HEK293 (cell line): Measurements from ENCODE around the gene AAR2.

Experiments
- CTCF ChIA-PET: fragments of 350-600 bp; formaldehyde crosslinking; extraction: SDS; loops from one replicate; lab custom pipeline; 2021; ENCODE audit warnings: antibody characterized with exemption; lab: Yijun Ruan, JAX
- POLR2A ChIA-PET: fragments of 300-600 bp; formaldehyde crosslinking; extraction: SDS; loops from one replicate; lab custom pipeline; 2020; ENCODE audit warnings: antibody characterized with exemption, inconsistent platforms; lab: Yijun Ruan, JAX
- H3K27ac ChIP-seq: fragments of 200-500 bp; sonication (Bioruptor generic); 2 replicates; pipeline ENCODE4 v1.5.1; 2014; ENCODE audit warnings: low read depth, low read length, control low read depth, inconsistent platforms; ENCODE audit errors: extremely low read depth
- H3K36me3 ChIP-seq, 2 experiments: fragments of 200-500 bp in 1 of 2; sonication (Bioruptor generic) in 1 of 2; 1 replicate in 1 of 2; 2 replicates in 1 of 2; pipeline ENCODE4 v1.5.1; 2014 to 2017; ENCODE audit warnings: inconsistent platforms in 2 of 2, low read length in 2 of 2; ENCODE audit not compliant: control insufficient read depth in 2 of 2, insufficient read depth in 1 of 2
- H3K4me1 ChIP-seq: fragments of 200-500 bp; sonication (Bioruptor generic); 2 replicates; pipeline ENCODE4 v1.5.1; 2014; ENCODE audit warnings: mild to moderate bottlenecking, low read length, inconsistent platforms; ENCODE audit not compliant: control insufficient read depth, insufficient read depth
- H3K4me3 ChIP-seq: 2 replicates; pipeline ENCODE4 v1.5.1; 2011; ENCODE audit warnings: low read depth, mild to moderate bottlenecking, control low read depth, low read length, moderate library complexity
- H3K9me3 ChIP-seq: fragments of 200-500 bp; sonication (Bioruptor generic); 2 replicates; pipeline ENCODE4 v1.5.1; 2014; ENCODE audit warnings: low read depth, low read length, inconsistent platforms; ENCODE audit not compliant: control insufficient read depth, insufficient read depth
- BCL11A ChIP-seq: fragments of 450-650 bp; formaldehyde crosslinking; IDR thresholded peaks from 2 replicates; pipeline ENCODE4 v1.5.1; 2016; ENCODE audit warnings: low read depth, missing biosample characterization, missing genetic modification characterization
- GLIS2 ChIP-seq: fragments of 450-650 bp; formaldehyde crosslinking; IDR thresholded peaks from 2 replicates; pipeline ENCODE4 v1.5.1; 2016; ENCODE audit warnings: missing biosample characterization, missing genetic modification characterization
- HOXC10 ChIP-seq: sonication (generic); formaldehyde crosslinking; IDR thresholded peaks from 2 replicates; pipeline ENCODE4 v1.8.1; 2023; ENCODE audit warnings: mild to moderate bottlenecking, missing genetic modification reagents
- KLF1 ChIP-seq: fragments of 450-650 bp; formaldehyde crosslinking; IDR thresholded peaks from 2 replicates; pipeline ENCODE4 v1.5.1; 2016; ENCODE audit warnings: missing biosample characterization, missing genetic modification characterization
- KLF7 ChIP-seq: fragments of 450-650 bp; formaldehyde crosslinking; IDR thresholded peaks from 2 replicates; pipeline ENCODE4 v1.5.1; 2016; ENCODE audit warnings: missing biosample characterization, missing genetic modification characterization, borderline replicate concordance
- ZNF112 ChIP-seq: fragments of 450-650 bp; formaldehyde crosslinking; IDR thresholded peaks from 2 replicates; pipeline ENCODE4 v1.5.0; 2017; ENCODE audit warnings: missing biosample characterization, missing genetic modification characterization
- ZNF140 ChIP-seq: fragments of 450-650 bp; formaldehyde crosslinking; IDR thresholded peaks from 2 replicates; pipeline ENCODE4 v1.5.1; 2016; ENCODE audit warnings: missing biosample characterization, missing genetic modification characterization
- ZNF155 ChIP-seq: fragments of 450-650 bp; formaldehyde crosslinking; IDR thresholded peaks from 2 replicates; pipeline ENCODE4 v1.5.1; 2016; ENCODE audit warnings: missing biosample characterization, missing genetic modification characterization
- ZNF157 ChIP-seq: fragments of 450-650 bp; formaldehyde crosslinking; IDR thresholded peaks from 2 replicates; pipeline ENCODE4 v1.5.1; 2016; ENCODE audit warnings: missing biosample characterization, missing genetic modification characterization
- ZNF2 ChIP-seq: fragments of 450-650 bp; formaldehyde crosslinking; IDR thresholded peaks from 2 replicates; pipeline ENCODE4 v1.5.1; 2016; ENCODE audit warnings: missing biosample characterization, missing genetic modification characterization
- ZNF274 ChIP-seq, 2 experiments: fragments of 200-500 bp in 1 of 2; fragments of 450-650 bp in 1 of 2; sonication (Bioruptor generic) in 1 of 2; formaldehyde crosslinking in 1 of 2; IDR thresholded peaks; 2 replicates each; pipeline versions ENCODE4 v1.5.1 to v1.6.1; 2014 to 2016; ENCODE audit warnings: borderline replicate concordance in 1 of 2, inconsistent platforms in 1 of 2, low read length in 1 of 2, missing biosample characterization in 1 of 2, missing genetic modification characterization in 1 of 2
- ZNF302 ChIP-seq: fragments of 450-650 bp; formaldehyde crosslinking; IDR thresholded peaks from 2 replicates; pipeline ENCODE4 v1.5.1; 2016; ENCODE audit warnings: missing biosample characterization, missing genetic modification characterization, low read depth
- ZNF558 ChIP-seq: fragments of 450-650 bp; formaldehyde crosslinking; IDR thresholded peaks from 2 replicates; pipeline ENCODE4 v1.5.1; 2016; ENCODE audit warnings: missing biosample characterization, missing genetic modification characterization
- ZNF560 ChIP-seq: fragments of 450-650 bp; formaldehyde crosslinking; IDR thresholded peaks from 2 replicates; pipeline ENCODE4 v1.5.1; 2017; ENCODE audit warnings: missing biosample characterization, missing genetic modification characterization, borderline replicate concordance
- ZNF596 ChIP-seq: fragments of 450-650 bp; IDR thresholded peaks from 2 replicates; pipeline ENCODE4 v1.5.0; 2018; ENCODE audit warnings: missing biosample characterization, mild to moderate bottlenecking, missing genetic modification characterization, moderate library complexity
- ZNF629 ChIP-seq: fragments of 450-650 bp; formaldehyde crosslinking; IDR thresholded peaks from 2 replicates; pipeline ENCODE4 v1.5.1; 2017; ENCODE audit warnings: missing biosample characterization, missing genetic modification characterization
- ZNF664 ChIP-seq: fragments of 450-650 bp; formaldehyde crosslinking; IDR thresholded peaks from 2 replicates; pipeline ENCODE4 v1.5.1; 2016; ENCODE audit warnings: missing biosample characterization, missing genetic modification characterization
- ZNF677 ChIP-seq: fragments of 450-650 bp; IDR thresholded peaks from 2 replicates; pipeline ENCODE4 v1.5.0; 2018; ENCODE audit warnings: missing biosample characterization, mild to moderate bottlenecking, missing genetic modification characterization, moderate library complexity
- ZNF768 ChIP-seq: fragments of 450-650 bp; formaldehyde crosslinking; IDR thresholded peaks from 2 replicates; pipeline ENCODE4 v1.5.1; 2018; ENCODE audit warnings: missing biosample characterization, mild to moderate bottlenecking, missing genetic modification characterization
- ZNF830 ChIP-seq: fragments of 450-650 bp; IDR thresholded peaks from 2 replicates; pipeline ENCODE4 v1.5.0; 2018; ENCODE audit warnings: missing biosample characterization, missing genetic modification characterization, low read depth, mild to moderate bottlenecking, moderate library complexity
- ZNF837 ChIP-seq: fragments of 450-650 bp; formaldehyde crosslinking; IDR thresholded peaks from 2 replicates; pipeline ENCODE4 v1.5.1; 2016; ENCODE audit warnings: missing biosample characterization, missing genetic modification characterization
- TF ChIP-seq, protein P1 (sequence below): fragments of 450-650 bp; formaldehyde crosslinking; IDR thresholded peaks from 2 replicates; pipeline ENCODE4 v1.5.1; 2016; ENCODE audit warnings: missing biosample characterization, missing genetic modification characterization, low read depth
- TF ChIP-seq, protein P2 (sequence below): fragments of 450-650 bp; formaldehyde crosslinking; IDR thresholded peaks from 2 replicates; pipeline ENCODE4 v1.5.1; 2016; ENCODE audit warnings: missing biosample characterization, missing genetic modification characterization
- TF ChIP-seq, protein P3 (sequence below): fragments of 450-650 bp; formaldehyde crosslinking; IDR thresholded peaks from 2 replicates; pipeline ENCODE4 v1.5.1; 2016; ENCODE audit warnings: missing biosample characterization, missing genetic modification characterization
- TF ChIP-seq, protein P4 (sequence below): fragments of 450-650 bp; formaldehyde crosslinking; IDR thresholded peaks from 2 replicates; pipeline ENCODE4 v1.5.1; 2016; ENCODE audit warnings: missing biosample characterization, missing genetic modification characterization, low read depth
- TF ChIP-seq, protein P5 (sequence below): fragments of 450-650 bp; formaldehyde crosslinking; IDR thresholded peaks from 2 replicates; pipeline ENCODE4 v1.5.1; 2016; ENCODE audit warnings: missing biosample characterization, missing genetic modification characterization

AAR2 gene

DNA sequence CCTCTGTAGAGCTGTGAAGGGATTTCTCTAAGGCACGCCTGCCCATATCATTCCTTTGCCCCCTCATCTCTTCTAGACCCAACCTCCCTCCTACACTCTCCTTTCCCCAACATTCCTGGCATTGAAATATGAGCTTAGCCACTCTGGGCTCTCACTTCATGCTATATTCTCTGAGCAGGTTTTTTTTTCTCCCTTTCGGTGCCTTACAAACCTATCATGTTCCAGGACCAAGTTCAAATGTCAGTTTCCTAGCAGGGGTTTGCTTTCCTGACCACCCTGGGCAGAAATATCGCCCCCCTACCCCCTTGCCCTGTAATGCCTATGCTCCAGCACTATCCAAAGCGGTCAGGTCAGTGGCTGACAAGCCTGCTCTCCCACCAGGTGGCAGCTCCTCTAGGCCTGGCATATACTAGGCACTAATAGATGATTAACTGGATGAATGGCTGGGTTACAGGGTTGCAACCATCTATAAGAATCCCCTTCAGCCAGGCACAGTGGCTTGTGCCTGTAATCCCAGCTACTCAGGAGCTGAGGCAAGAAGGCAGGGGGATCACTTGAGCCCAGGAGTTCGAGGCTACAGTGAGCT lies 25.7 kb upstream of the AAR2 start:
- Histone ChIP-seq H3K4me1 (no peaks in the 10 kb centered on the region), H3K36me3 (peaks cover 0 to 46% of the 10 kb centered on the region in 2 experiments; a peak in 1 of 3 replicates), H3K9me3 (no peaks in the 10 kb centered on the region), H3K27ac (no peak overlapping the region), H3K4me3 (no peak overlapping the region)
- ChIA-PET POLR2A (no interaction called here), CTCF (interaction anchor here (0.6 to 4.5 kb wide), 7 partner anchors 8 to 278 kb away, joined by 3 to 36 read pairs (median 4); no protein-coding TSS in a partner anchor)
- TF ChIP-seq ZNF677 (tag by site-specific recombination) (no peak), ZNF140 (tag by site-specific recombination) (no peak), ZNF2 (no peak), ZNF112 (tag by site-specific recombination) (no peak), ZNF664 (no peak), ZNF155 (tag by site-specific recombination) (no peak), BCL11A (tag by site-specific recombination) (no peak), ZNF558 (tag by site-specific recombination) (no peak), ZNF560 (no peak), ZNF837 (tag by site-specific recombination) (no peak), ZNF274 (IDR thresholded peaks at IDR 0.05; ENCODE audit: low read length) (no peak), ZNF274 (tag by site-specific recombination; IDR thresholded peaks at IDR 0.05; ENCODE audit: borderline replicate concordance) (no peak), ZNF830 (no peak), KLF7 (tag by site-specific recombination) (no peak), KLF1 (tag by site-specific recombination) (no peak)
- TF ChIP-seq, protein P1, sequence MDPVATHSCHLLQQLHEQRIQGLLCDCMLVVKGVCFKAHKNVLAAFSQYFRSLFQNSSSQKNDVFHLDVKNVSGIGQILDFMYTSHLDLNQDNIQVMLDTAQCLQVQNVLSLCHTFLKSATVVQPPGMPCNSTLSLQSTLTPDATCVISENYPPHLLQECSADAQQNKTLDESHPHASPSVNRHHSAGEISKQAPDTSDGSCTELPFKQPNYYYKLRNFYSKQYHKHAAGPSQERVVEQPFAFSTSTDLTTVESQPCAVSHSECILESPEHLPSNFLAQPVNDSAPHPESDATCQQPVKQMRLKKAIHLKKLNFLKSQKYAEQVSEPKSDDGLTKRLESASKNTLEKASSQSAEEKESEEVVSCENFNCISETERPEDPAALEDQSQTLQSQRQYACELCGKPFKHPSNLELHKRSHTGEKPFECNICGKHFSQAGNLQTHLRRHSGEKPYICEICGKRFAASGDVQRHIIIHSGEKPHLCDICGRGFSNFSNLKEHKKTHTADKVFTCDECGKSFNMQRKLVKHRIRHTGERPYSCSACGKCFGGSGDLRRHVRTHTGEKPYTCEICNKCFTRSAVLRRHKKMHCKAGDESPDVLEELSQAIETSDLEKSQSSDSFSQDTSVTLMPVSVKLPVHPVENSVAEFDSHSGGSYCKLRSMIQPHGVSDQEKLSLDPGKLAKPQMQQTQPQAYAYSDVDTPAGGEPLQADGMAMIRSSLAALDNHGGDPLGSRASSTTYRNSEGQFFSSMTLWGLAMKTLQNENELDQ (tag by site-specific recombination): no peak
- TF ChIP-seq, protein P2, sequence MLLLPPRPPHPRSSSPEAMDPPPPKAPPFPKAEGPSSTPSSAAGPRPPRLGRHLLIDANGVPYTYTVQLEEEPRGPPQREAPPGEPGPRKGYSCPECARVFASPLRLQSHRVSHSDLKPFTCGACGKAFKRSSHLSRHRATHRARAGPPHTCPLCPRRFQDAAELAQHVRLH: no peak

DNA sequence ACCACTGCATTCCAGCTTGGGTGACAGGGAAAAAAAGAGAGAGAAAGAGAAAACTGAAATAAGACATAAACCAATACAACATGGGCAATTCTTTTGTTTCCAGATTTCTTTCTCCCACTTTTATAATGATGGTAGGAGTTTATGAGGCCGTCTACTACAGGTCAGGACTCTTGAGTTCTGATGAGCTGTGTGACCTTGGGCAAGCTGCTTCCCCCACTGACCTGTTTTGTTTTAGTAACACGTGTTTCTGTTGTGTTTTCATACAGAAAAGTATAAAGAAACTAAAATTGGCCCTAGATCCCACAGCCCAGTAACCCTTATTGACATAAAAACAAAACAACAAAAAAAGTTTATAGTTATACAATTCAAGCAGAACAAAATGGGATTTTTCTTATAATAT lies 22.9 kb upstream of the AAR2 start:
- ChIA-PET CTCF (interaction anchor here (0.6 to 4.5 kb wide), 6 partner anchors 11 to 538 kb away, joined by 4 to 36 read pairs (median 7); no protein-coding TSS in a partner anchor), POLR2A (no interaction called here)
- no peak overlapping the region for H3K4me3 ChIP-seq
- peaks cover 0 to 35% of the 10 kb centered on the region in 2 experiments; a peak in 1 of 3 replicates for H3K36me3 ChIP-seq
- no peak overlapping the region for H3K27ac ChIP-seq
- no peaks in the 10 kb centered on the region for H3K4me1 ChIP-seq
- TF ChIP-seq, protein P3, sequence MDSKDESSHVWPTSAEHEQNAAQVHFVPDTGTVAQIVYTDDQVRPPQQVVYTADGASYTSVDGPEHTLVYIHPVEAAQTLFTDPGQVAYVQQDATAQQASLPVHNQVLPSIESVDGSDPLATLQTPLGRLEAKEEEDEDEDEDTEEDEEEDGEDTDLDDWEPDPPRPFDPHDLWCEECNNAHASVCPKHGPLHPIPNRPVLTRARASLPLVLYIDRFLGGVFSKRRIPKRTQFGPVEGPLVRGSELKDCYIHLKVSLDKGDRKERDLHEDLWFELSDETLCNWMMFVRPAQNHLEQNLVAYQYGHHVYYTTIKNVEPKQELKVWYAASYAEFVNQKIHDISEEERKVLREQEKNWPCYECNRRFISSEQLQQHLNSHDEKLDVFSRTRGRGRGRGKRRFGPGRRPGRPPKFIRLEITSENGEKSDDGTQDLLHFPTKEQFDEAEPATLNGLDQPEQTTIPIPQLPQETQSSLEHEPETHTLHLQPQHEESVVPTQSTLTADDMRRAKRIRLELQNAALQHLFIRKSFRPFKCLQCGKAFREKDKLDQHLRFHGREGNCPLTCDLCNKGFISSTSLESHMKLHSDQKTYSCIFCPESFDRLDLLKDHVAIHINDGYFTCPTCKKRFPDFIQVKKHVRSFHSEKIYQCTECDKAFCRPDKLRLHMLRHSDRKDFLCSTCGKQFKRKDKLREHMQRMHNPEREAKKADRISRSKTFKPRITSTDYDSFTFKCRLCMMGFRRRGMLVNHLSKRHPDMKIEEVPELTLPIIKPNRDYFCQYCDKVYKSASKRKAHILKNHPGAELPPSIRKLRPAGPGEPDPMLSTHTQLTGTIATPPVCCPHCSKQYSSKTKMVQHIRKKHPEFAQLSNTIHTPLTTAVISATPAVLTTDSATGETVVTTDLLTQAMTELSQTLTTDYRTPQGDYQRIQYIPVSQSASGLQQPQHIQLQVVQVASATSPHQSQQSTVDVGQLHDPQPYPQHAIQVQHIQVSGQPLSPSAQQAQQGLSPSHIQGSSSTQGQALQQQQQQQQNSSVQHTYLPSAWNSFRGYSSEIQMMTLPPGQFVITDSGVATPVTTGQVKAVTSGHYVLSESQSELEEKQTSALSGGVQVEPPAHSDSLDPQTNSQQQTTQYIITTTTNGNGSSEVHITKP: no peak
- TF ChIP-seq, protein P4, sequence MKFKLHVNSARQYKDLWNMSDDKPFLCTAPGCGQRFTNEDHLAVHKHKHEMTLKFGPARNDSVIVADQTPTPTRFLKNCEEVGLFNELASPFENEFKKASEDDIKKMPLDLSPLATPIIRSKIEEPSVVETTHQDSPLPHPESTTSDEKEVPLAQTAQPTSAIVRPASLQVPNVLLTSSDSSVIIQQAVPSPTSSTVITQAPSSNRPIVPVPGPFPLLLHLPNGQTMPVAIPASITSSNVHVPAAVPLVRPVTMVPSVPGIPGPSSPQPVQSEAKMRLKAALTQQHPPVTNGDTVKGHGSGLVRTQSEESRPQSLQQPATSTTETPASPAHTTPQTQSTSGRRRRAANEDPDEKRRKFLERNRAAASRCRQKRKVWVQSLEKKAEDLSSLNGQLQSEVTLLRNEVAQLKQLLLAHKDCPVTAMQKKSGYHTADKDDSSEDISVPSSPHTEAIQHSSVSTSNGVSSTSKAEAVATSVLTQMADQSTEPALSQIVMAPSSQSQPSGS (tag by site-specific recombination): no peak
- no peak for TF ChIP-seq ZNF596 (tag by site-specific recombination)
- TF ChIP-seq HOXC10: no peak
- TF ChIP-seq GLIS2 (tag by site-specific recombination): no peak
- TF ChIP-seq, protein P5, sequence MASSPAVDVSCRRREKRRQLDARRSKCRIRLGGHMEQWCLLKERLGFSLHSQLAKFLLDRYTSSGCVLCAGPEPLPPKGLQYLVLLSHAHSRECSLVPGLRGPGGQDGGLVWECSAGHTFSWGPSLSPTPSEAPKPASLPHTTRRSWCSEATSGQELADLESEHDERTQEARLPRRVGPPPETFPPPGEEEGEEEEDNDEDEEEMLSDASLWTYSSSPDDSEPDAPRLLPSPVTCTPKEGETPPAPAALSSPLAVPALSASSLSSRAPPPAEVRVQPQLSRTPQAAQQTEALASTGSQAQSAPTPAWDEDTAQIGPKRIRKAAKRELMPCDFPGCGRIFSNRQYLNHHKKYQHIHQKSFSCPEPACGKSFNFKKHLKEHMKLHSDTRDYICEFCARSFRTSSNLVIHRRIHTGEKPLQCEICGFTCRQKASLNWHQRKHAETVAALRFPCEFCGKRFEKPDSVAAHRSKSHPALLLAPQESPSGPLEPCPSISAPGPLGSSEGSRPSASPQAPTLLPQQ (tag by site-specific recombination): no peak
- TF ChIP-seq ZNF768: no peak
- TF ChIP-seq ZNF302 (tag by site-specific recombination): no peak
- no peak for TF ChIP-seq ZNF629 (tag by site-specific recombination)
- no peak for TF ChIP-seq ZNF157
- no peaks in the 10 kb centered on the region for H3K9me3 ChIP-seq
